NCI-H82 treated with DMSO at 0.1 percent for 48 hours (cell line): ENCODE data around the gene BAHD1.
"Not testable (repeated sequence)": the region's sequence is repeated elsewhere in the genome, so short reads cannot be mapped to it uniquely, and the experiment has no call there.

Source experiments
- DNase-seq: peaks from one replicate; lab custom pipeline; 2025; ENCODE audit not compliant: unreplicated experiment; lab: John Stamatoyannopoulos, UW

The BAHD1 gene

GRCh38 chr15:40443255-40443654 is 2.5 kb downstream of the BAHD1 start:
- no peak for DNase-seq

GRCh38 chr15:40443846-40444245 is 3.1 kb downstream of the BAHD1 start:
- no peak for DNase-seq

- DNase-seq: no peak
Observed at GRCh38 chr15:40444736-40445135, 4.0 kb downstream of the BAHD1 start.

GRCh38 chr15:40445421-40445922 is 4.7 kb downstream of the BAHD1 start:
- no peak for DNase-seq

GRCh38 chr15:40446144-40446543 is 5.4 kb downstream of the BAHD1 start:
- no peak for DNase-seq

- no peak for DNase-seq
Observed at GRCh38 chr15:40448354-40448753, 7.6 kb downstream of the BAHD1 start.

GRCh38 chr15:40449275-40449674 is 8.5 kb downstream of the BAHD1 start:
- no peak for DNase-seq

GRCh38 chr15:40450047-40450446 is 9.3 kb downstream of the BAHD1 start:
- no peak for DNase-seq

- no peak for DNase-seq
Observed at GRCh38 chr15:40451527-40452158, 10.9 kb downstream of the BAHD1 start.

- DNase-seq: no peak
Observed at GRCh38 chr15:40452296-40453090, 11.7 kb downstream of the BAHD1 start.

GRCh38 chr15:40453941-40454340 is 13.2 kb downstream of the BAHD1 start:
- DNase-seq: not testable (repeated sequence)

GRCh38 chr15:40454904-40455391 is 14.2 kb downstream of the BAHD1 start:
- DNase-seq: no peak

GRCh38 chr15:40456299-40456712 is 15.6 kb downstream of the BAHD1 start:
- DNase-seq: no peak

- no peak for DNase-seq
Observed at GRCh38 chr15:40456738-40457137, 16.0 kb downstream of the BAHD1 start.

GRCh38 chr15:40458495-40459371 is 18.0 kb downstream of the BAHD1 start:
- no peak for DNase-seq

- no peak for DNase-seq
Observed at GRCh38 chr15:40459391-40460015, 18.8 kb downstream of the BAHD1 start.

GRCh38 chr15:40460404-40460803 is 19.7 kb downstream of the BAHD1 start:
- DNase-seq: no peak

- DNase-seq: no peak
Observed at GRCh38 chr15:40461958-40462357, 21.2 kb downstream of the BAHD1 start.

GRCh38 chr15:40463279-40463678 is 22.5 kb downstream of the BAHD1 start:
- no peak for DNase-seq

GRCh38 chr15:40463886-40464545 is 23.3 kb downstream of the BAHD1 start:
- no peak for DNase-seq
